ENCODE results near the gene LYZL1. TPM values are rescaled to one million over a fixed set of nuclear protein-coding genes. Genes with fewer than 3 reads are reported as not detected.
"Not testable (repeated sequence)": the region's sequence is repeated elsewhere in the genome, so short reads cannot be mapped to it uniquely, and the experiment has no call there.

The LYZL1 gene
- total and polyA plus RNA-seq, 2 donors (not counting 1 experiment from before 2014, with no cell fraction given): not detected

DNA sequence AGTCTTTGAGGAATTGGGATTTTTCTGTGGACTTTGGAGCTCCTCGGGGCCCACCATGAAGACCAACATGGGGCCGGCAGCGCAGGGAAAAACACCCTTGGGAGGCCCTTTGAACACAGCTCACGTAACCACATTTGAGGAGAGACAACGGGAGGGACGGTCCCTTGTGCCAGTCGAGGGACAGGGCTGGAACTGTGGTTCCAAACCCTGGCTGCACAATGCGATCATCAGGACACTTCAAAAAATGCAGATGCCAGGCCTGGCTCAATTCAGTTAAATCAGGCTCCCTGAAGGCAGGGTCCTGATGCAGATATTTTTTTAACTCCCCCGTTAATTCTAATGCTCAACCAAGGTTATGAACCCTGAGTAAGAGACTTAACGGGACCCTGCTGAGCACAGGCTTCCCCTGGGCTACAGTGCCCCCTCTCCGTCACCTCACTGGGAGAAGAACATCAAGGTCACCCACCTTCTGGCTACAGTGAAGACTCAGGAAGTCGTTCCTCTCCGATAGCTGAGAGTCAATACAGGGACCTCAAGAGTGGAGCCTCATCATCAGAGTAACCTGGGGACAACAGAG, 30.4 kb downstream of the LYZL1 start:
- no peaks in the 10 kb centered on the region for H3K79me2 ChIP-seq (ENCODE audit: control insufficient read depth, insufficient read depth, low read length)
- no peaks in the 10 kb centered on the region for H3K36me3 ChIP-seq (ENCODE audit: control insufficient read depth, insufficient read depth, low read length)
- H3K27me3 ChIP-seq (ENCODE audit: control insufficient read depth, insufficient read depth, low read length): peaks cover 3% of the 10 kb centered on the region
- H3K4me1 ChIP-seq (ENCODE audit: control insufficient read depth, extremely low read depth, insufficient read depth, low read length): peaks cover 2% of the 10 kb centered on the region
- no peak for DNase-seq (ENCODE audit: low read depth in 2 of 2)
- no peaks in the 10 kb centered on the region for H3K9me3 ChIP-seq (ENCODE audit: control insufficient read depth, insufficient read depth, low read depth, low read length)
- no peak overlapping the region for H3K4me2 ChIP-seq (ENCODE audit: extremely low read depth, insufficient read depth, low read length)
- H3K9ac ChIP-seq (ENCODE audit: insufficient read depth, low read length): no peak overlapping the region
- no peak overlapping the region for H2AFZ ChIP-seq (ENCODE audit: low read length)
- H4K20me1 ChIP-seq (ENCODE audit: control insufficient read depth, extremely low read depth, insufficient read depth, low read length): no peaks in the 10 kb centered on the region
- TF ChIP-seq, protein P1, sequence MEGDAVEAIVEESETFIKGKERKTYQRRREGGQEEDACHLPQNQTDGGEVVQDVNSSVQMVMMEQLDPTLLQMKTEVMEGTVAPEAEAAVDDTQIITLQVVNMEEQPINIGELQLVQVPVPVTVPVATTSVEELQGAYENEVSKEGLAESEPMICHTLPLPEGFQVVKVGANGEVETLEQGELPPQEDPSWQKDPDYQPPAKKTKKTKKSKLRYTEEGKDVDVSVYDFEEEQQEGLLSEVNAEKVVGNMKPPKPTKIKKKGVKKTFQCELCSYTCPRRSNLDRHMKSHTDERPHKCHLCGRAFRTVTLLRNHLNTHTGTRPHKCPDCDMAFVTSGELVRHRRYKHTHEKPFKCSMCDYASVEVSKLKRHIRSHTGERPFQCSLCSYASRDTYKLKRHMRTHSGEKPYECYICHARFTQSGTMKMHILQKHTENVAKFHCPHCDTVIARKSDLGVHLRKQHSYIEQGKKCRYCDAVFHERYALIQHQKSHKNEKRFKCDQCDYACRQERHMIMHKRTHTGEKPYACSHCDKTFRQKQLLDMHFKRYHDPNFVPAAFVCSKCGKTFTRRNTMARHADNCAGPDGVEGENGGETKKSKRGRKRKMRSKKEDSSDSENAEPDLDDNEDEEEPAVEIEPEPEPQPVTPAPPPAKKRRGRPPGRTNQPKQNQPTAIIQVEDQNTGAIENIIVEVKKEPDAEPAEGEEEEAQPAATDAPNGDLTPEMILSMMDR (conservative IDR thresholded peaks at IDR 0.05 in 1 of 2, IDR thresholded peaks at IDR 0.05 in 1 of 2; ENCODE audit: low read depth in 1 of 2, low read length in 2 of 2): no peak
- TF ChIP-seq EZH2 (IDR thresholded peaks at IDR 0.05; ENCODE audit: low read length, missing control alignments): no peak
- no peak overlapping the region for H3K4me3 ChIP-seq (replicated peaks in 1 of 4; ENCODE audit: control extremely low read depth in 1 of 4, insufficient read depth in 1 of 4, low read depth in 3 of 4, low read length in 4 of 4)
- H3K27ac ChIP-seq (ENCODE audit: insufficient read depth, low read length): no peak overlapping the region

DNA sequence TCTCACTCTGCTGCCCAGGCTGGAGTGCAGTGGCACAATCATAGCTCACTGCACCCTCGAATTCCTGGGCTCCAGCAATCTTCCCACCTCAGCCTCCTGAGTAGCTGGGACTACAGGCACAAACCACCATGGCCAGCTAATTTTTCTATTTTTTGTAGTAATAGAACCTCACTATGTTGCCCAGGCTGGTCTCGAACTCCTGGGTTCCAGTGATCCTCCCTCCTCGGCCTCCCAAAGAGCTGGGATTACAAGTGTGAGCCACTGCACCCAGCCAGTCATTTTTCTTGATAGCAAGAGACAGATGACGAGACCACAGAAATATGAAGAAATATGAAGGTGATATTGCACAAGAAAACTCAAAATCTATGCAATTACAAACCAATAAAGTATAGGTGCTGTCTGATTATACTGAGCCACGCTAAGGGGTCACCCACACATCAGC, 31.8 kb downstream of the LYZL1 start:
- H3K4me3 ChIP-seq (replicated peaks in 1 of 4; ENCODE audit: control extremely low read depth in 1 of 4, insufficient read depth in 1 of 4, low read depth in 3 of 4, low read length in 4 of 4); H3K4me1 ChIP-seq (ENCODE audit: control insufficient read depth, extremely low read depth, insufficient read depth, low read length); H3K4me2 ChIP-seq (ENCODE audit: extremely low read depth, insufficient read depth, low read length); H3K9ac ChIP-seq (ENCODE audit: insufficient read depth, low read length); H4K20me1 ChIP-seq (ENCODE audit: control insufficient read depth, extremely low read depth, insufficient read depth, low read length); H3K36me3 ChIP-seq (ENCODE audit: control insufficient read depth, insufficient read depth, low read length); H3K27me3 ChIP-seq (ENCODE audit: control insufficient read depth, insufficient read depth, low read length); H3K9me3 ChIP-seq (ENCODE audit: control insufficient read depth, insufficient read depth, low read depth, low read length); H3K79me2 ChIP-seq (ENCODE audit: control insufficient read depth, insufficient read depth, low read length); DNase-seq (ENCODE audit: low read depth in 2 of 2); H3K27ac ChIP-seq (ENCODE audit: insufficient read depth, low read length); H2AFZ ChIP-seq (ENCODE audit: low read length): not testable (repeated sequence)

DNA sequence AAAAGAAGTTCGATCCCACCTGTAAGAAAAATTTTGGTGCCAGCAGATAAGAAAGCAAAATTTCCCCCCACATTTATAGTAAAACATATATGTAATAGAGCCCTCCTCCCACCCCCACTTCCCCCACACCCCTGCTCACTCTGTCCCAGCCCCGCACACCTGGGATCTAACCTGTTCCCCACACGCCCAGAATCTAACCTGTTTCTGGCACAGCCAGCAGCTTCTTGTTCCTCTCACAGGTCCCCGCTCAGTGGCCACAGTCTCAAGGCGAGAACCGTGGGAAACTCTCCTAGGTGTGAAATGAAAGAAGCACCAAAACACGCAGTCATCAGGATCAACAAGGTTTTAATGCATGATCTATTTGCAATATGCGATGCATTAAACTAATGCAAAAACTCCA, 32.8 kb downstream of the LYZL1 start:
- no peaks in the 10 kb centered on the region for H4K20me1 ChIP-seq (ENCODE audit: control insufficient read depth, extremely low read depth, insufficient read depth, low read length)
- H3K4me1 ChIP-seq (ENCODE audit: control insufficient read depth, extremely low read depth, insufficient read depth, low read length): peaks cover 2% of the 10 kb centered on the region
- no peak overlapping the region for H3K27ac ChIP-seq (ENCODE audit: insufficient read depth, low read length)
- no peak overlapping the region for H2AFZ ChIP-seq (ENCODE audit: low read length)
- H3K9ac ChIP-seq (ENCODE audit: insufficient read depth, low read length): no peak overlapping the region
- no peak for DNase-seq (ENCODE audit: low read depth in 2 of 2)
- H3K4me3 ChIP-seq (replicated peaks in 1 of 4; ENCODE audit: control extremely low read depth in 1 of 4, insufficient read depth in 1 of 4, low read depth in 3 of 4, low read length in 4 of 4): no peak overlapping the region
- H3K9me3 ChIP-seq (ENCODE audit: control insufficient read depth, insufficient read depth, low read depth, low read length): no peaks in the 10 kb centered on the region
- H3K4me2 ChIP-seq (ENCODE audit: extremely low read depth, insufficient read depth, low read length): no peak overlapping the region
- no peak for TF ChIP-seq EZH2 (IDR thresholded peaks at IDR 0.05; ENCODE audit: low read length, missing control alignments)
- TF ChIP-seq, protein P1 (conservative IDR thresholded peaks at IDR 0.05 in 1 of 2, IDR thresholded peaks at IDR 0.05 in 1 of 2; ENCODE audit: low read depth in 1 of 2, low read length in 2 of 2): no peak
- H3K27me3 ChIP-seq (ENCODE audit: control insufficient read depth, insufficient read depth, low read length): peaks cover 3% of the 10 kb centered on the region
- no peaks in the 10 kb centered on the region for H3K79me2 ChIP-seq (ENCODE audit: control insufficient read depth, insufficient read depth, low read length)
- no peaks in the 10 kb centered on the region for H3K36me3 ChIP-seq (ENCODE audit: control insufficient read depth, insufficient read depth, low read length)
